Suprapubic skin (tissue), 4 donors: ENCODE data around the gene OR1I1.

Source experiments
- EP300 ChIP-seq: sonication (generic); formaldehyde crosslinking; IDR thresholded peaks from one replicate; pipeline ENCODE4 v1.6.1; 2017; ENCODE audit warnings: antibody characterized with exemption
- POLR2A ChIP-seq, 2 donors: fragments of 450-650 bp; IDR thresholded peaks; one replicate each; pipeline ENCODE4 v1.6.1; 2017; ENCODE audit warnings: antibody characterized with exemption in 2 of 2, mild to moderate bottlenecking in 2 of 2, moderate library complexity in 2 of 2
- POLR2AphosphoS5 ChIP-seq, 3 donors: sonication (generic); formaldehyde crosslinking; IDR thresholded peaks; one replicate each; pipeline ENCODE4 v1.6.1; 2017; ENCODE audit warnings: antibody characterized with exemption in 3 of 3
- TF ChIP-seq, protein P1 (sequence below), 2 donors: fragments of 200-600 bp in 1 of 2; fragments of 450-650 bp in 1 of 2; sonication (generic) in 1 of 2; IDR thresholded peaks; one replicate each; pipeline ENCODE4 v1.5.1; 2016 to 2019; ENCODE audit warnings: antibody characterized with exemption in 2 of 2, mild to moderate bottlenecking in 1 of 2, moderate library complexity in 1 of 2

DNA sequence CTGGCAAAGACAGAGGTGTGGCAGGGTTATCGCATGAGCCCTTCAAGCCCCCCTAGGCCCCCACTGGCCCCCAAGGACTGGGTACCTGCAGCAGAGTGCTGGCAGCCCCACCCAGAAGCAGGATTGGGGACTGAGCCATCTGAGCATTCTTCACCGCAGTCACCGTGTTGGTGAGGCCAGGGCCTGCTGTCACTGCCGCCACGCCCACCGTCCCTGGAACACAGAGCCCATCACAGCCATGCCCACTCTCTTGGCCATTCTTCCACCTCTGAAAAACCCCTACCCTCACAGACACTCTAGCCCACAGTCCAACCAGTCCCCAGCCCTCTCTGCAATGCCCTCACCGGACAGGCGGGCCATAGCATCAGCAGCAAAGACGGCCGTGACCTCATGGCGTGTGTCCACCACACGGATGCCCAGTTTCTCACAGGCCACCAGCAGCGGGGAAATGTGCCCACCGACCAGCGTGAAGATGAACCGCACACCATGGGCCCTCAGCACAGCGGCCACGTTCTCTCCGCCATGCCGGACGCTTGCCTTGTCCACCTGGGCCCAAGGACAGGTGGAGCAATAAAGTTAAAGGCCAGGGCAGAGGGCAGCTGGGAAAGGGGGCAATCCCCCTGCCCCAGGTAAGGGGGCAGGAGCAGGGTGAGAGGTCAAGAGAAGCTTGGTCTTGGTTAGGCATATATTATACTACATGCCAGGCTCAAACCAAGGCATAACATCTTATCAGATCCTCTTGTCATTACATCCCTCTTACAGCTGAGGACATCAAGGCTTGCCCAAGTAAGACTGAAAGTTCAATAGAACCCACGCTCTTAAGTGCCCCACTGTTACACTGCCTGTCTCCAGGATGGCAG, 41.2 kb downstream of the OR1I1 start:
- TF ChIP-seq EP300 (no peak), POLR2AphosphoS5 (IDR thresholded peaks at IDR 0.05) (no peak), POLR2A (IDR thresholded peaks at IDR 0.05) (no peak)
- TF ChIP-seq, protein P1, sequence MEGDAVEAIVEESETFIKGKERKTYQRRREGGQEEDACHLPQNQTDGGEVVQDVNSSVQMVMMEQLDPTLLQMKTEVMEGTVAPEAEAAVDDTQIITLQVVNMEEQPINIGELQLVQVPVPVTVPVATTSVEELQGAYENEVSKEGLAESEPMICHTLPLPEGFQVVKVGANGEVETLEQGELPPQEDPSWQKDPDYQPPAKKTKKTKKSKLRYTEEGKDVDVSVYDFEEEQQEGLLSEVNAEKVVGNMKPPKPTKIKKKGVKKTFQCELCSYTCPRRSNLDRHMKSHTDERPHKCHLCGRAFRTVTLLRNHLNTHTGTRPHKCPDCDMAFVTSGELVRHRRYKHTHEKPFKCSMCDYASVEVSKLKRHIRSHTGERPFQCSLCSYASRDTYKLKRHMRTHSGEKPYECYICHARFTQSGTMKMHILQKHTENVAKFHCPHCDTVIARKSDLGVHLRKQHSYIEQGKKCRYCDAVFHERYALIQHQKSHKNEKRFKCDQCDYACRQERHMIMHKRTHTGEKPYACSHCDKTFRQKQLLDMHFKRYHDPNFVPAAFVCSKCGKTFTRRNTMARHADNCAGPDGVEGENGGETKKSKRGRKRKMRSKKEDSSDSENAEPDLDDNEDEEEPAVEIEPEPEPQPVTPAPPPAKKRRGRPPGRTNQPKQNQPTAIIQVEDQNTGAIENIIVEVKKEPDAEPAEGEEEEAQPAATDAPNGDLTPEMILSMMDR (IDR thresholded peaks at IDR 0.05), result no peak
